K562 (cell line): ENCODE data around the gene DYRK1A. TPM values are rescaled to one million over a fixed set of nuclear protein-coding genes. Genes with fewer than 3 reads are reported as not detected.

Experiments used
- PTRF ChIP-seq: fragments of 450-650 bp; IDR thresholded peaks from 2 replicates; pipeline ENCODE4 v1.6.1; 2016; ENCODE audit warnings: mild to moderate bottlenecking, missing genetic modification characterization, missing compliant biosample characterization
- ZNF444 ChIP-seq: fragments of 250-450 bp; sonication (Bioruptor Pico); IDR thresholded peaks from 2 replicates; pipeline ENCODE4 v1.4.0; 2020; ENCODE audit warnings: mild to moderate bottlenecking, moderate library complexity
- ZNF785 ChIP-seq: fragments of 250-450 bp; sonication (Bioruptor Pico); IDR thresholded peaks from 2 replicates; pipeline ENCODE4 v1.4.0; 2020; ENCODE audit warnings: mild to moderate bottlenecking
- polyA plus RNA-seq, 8 experiments: library from polyadenylated mRNA; depleted of rRNA in 4 of 8; stranded (reverse) in 5 of 8; unstranded in 3 of 8; fragments of >200 nt; fragmentation: Nextera tagmentation in 2 of 8; fragmentation: Illumina TruSeq in 1 of 8; extraction: Ambion mirVana in 2 of 8; extraction: Trizol in 1 of 8; gene quantifications; 2 replicates each; pipeline versions ENCODE4 v1.2.1 to v1.2.3, GENCODE V29; 2011 to 2014; ENCODE audit warnings: inconsistent platforms in 1 of 8, missing spikeins in 1 of 8
- total RNA-seq, 7 experiments: library from RNA; depleted of rRNA in 6 of 7; stranded (reverse); fragments of >200 nt in 6 of 7; fragmentation: Illumina TruSeq in 2 of 7; extraction: Trizol in 2 of 7; gene quantifications; 2 replicates each; pipeline versions ENCODE4 v1.2.1 to v1.2.3, GENCODE V29; 2011 to 2021; ENCODE audit warnings: low replicate concordance in 1 of 7
- TF ChIP-seq, protein P1 (sequence below), 2 experiments: fragments of 450-650 bp in 1 of 2; sonication (generic) in 1 of 2; formaldehyde crosslinking in 1 of 2; IDR thresholded peaks; 2 replicates each; pipeline versions ENCODE4 v1.7.1 to v1.9.0; 2016 to 2022; ENCODE audit warnings: inconsistent platforms in 1 of 2, mild to moderate bottlenecking in 1 of 2, missing genetic modification reagents in 1 of 2

Gene DYRK1A
- total and polyA plus RNA-seq, 9 of the 15 experiments (the other 6 are each of a cell fraction or from before 2014, with no cell fraction given) = 3.7 to 64.8 (median 42.3) TPM

- TF ChIP-seq, protein P1, sequence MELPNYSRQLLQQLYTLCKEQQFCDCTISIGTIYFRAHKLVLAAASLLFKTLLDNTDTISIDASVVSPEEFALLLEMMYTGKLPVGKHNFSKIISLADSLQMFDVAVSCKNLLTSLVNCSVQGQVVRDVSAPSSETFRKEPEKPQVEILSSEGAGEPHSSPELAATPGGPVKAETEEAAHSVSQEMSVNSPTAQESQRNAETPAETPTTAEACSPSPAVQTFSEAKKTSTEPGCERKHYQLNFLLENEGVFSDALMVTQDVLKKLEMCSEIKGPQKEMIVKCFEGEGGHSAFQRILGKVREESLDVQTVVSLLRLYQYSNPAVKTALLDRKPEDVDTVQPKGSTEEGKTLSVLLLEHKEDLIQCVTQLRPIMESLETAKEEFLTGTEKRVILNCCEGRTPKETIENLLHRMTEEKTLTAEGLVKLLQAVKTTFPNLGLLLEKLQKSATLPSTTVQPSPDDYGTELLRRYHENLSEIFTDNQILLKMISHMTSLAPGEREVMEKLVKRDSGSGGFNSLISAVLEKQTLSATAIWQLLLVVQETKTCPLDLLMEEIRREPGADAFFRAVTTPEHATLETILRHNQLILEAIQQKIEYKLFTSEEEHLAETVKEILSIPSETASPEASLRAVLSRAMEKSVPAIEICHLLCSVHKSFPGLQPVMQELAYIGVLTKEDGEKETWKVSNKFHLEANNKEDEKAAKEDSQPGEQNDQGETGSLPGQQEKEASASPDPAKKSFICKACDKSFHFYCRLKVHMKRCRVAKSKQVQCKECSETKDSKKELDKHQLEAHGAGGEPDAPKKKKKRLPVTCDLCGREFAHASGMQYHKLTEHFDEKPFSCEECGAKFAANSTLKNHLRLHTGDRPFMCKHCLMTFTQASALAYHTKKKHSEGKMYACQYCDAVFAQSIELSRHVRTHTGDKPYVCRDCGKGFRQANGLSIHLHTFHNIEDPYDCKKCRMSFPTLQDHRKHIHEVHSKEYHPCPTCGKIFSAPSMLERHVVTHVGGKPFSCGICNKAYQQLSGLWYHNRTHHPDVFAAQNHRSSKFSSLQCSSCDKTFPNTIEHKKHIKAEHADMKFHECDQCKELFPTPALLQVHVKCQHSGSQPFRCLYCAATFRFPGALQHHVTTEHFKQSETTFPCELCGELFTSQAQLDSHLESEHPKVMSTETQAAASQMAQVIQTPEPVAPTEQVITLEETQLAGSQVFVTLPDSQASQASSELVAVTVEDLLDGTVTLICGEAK (IDR thresholded peaks at IDR 0.05) = no peak
- TF ChIP-seq, protein P1 (CRISPR knock-in tag; IDR thresholded peaks at IDR 0.05) = no peak
- TF ChIP-seq ZNF444 (CRISPR knock-in tag) (no peak), ZNF785 (CRISPR knock-in tag) (no peak), PTRF (no peak)
Measured at GRCh38 chr21:37436174-37436573, 69.6 kb downstream of the DYRK1A start (continued).
